Measurements from ENCODE around the gene ATP1A1. TPM values are rescaled to one million over a fixed set of nuclear protein-coding genes. Genes with fewer than 3 reads are reported as not detected.

The ATP1A1 gene
- total RNA-seq, 4 donors from 2014 or later = 103 to 257 (median 204) TPM

Other genes with a start within 250 kb of the ATP1A1 start
- gene CD58, start 197.8 kb downstream of the ATP1A1 start, total RNA-seq = 10 to 100 TPM in 2 of 4 donors, 1 to 10 TPM in 2; 4.1 to 15.9 (median 10.2) TPM

Data from gastrocnemius medialis (tissue), 4 donors.